ENCODE data around the gene RAD51B.

DNA sequence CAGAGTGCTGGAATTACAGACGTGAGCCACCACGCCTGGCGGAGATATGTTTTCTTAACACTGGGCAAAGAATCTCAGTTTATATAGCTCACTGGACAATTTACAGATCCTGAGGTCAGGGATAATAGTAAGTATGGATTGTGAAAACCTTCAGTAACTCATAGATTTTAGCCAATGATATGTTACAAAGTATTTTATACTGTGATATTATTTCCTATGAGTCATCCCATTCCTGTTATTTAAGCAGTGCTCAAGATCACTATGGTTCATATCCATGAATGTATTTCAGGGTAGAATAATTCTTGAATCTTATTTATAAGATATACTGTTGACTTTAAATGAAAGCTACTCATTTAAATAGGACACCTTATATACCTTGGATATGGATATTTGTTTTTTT is 107.2 kb downstream of the RAD51B start:
- no peak for TF ChIP-seq POLR2A (IDR thresholded peaks at IDR 0.05; ENCODE audit: low read depth, low read length)
- TF ChIP-seq POU2F2 (IDR thresholded peaks at IDR 0.05; ENCODE audit: low read depth, low read length): no peak
- TF ChIP-seq TAF1 (IDR thresholded peaks at IDR 0.05; ENCODE audit: low read depth, low read length): no peak

Data from GM12891 (cell line).